K562 (cell line): ENCODE results near the gene POP7. TPM values are rescaled to one million over a fixed set of nuclear protein-coding genes. Genes with fewer than 3 reads are reported as not detected.
A peak's percentile ranks its signal among the peaks of the same experiment; 100 is the strongest.

Source experiments
- ATAC-seq: fragments of 200-7000 bp; cut with Tn5 transposase; 3 replicates; pipeline ENCODE4 v1.9.1; 2020; ENCODE audit warnings: moderate library complexity
- BruUV-seq: library from RNA; stranded (reverse); fragments of 400-500 nt; replicated peaks from 2 replicates; lab custom pipeline; 2021; lab: Mats Ljungman, UMichigan
- CTCF ChIA-PET: fragments of 300-600 bp; formaldehyde crosslinking; extraction: SDS; loops from one replicate; lab custom pipeline; 2021; ENCODE audit warnings: low intra/inter-chr PET ratio; lab: Yijun Ruan, JAX
- POLR2A ChIA-PET: fragments of 300-600, 350-650 bp; sonication (Branson Sonifier 250); formaldehyde crosslinking; extraction: SDS; loops from one replicate; lab custom pipeline; 2021; ENCODE audit warnings: antibody characterized with exemption, inconsistent platforms; lab: Yijun Ruan, JAX
- DNase-seq, 4 experiments: peaks; one replicate each; pipeline versions ENCODE4 v3.0.0 to v3.0.0-alpha.2; 2011 to 2018; ENCODE audit warnings: low spot score in 3 of 4, mixed read lengths in 3 of 4; ENCODE audit errors: extremely low read depth in 1 of 4
- FAIRE-seq: peaks from 2 replicates; lab custom pipeline; 2011; peaks lifted over from hg19 to GRCh38; lab: Jason Lieb, UNC
- H2AFZ ChIP-seq: 2 replicates; pipeline ENCODE4 v1.6.0; 2011; ENCODE audit warnings: low read depth, low read length, control low read depth, inconsistent platforms
- H3K27ac ChIP-seq: fragments of 200-600 bp; 3 replicates; pipeline ENCODE4 v1.8.0; 2011; ENCODE audit warnings: low read depth, mild to moderate bottlenecking, control low read depth, inconsistent platforms, low read length, moderate library complexity, mixed read lengths; ENCODE audit errors: extremely low read depth
- H3K27me3 ChIP-seq, 2 experiments: fragments of 300-600 bp in 1 of 2; 2 replicates in 1 of 2; 3 replicates in 1 of 2; pipeline versions ENCODE4 v1.6.0 to v1.8.0; 2011; ENCODE audit warnings: inconsistent platforms in 2 of 2, low read length in 2 of 2, mild to moderate bottlenecking in 1 of 2, mixed read lengths in 1 of 2, moderate library complexity in 1 of 2; ENCODE audit not compliant: control insufficient read depth in 2 of 2, insufficient read depth in 2 of 2
- H3K36me3 ChIP-seq: fragments of 300-600 bp; 3 replicates; pipeline ENCODE4 v1.8.0; 2011; ENCODE audit warnings: mild to moderate bottlenecking, low read length, inconsistent platforms; ENCODE audit not compliant: control insufficient read depth, insufficient read depth
- H3K4me1 ChIP-seq, 2 experiments: fragments of 200-600 bp in 1 of 2; replicated peaks in 1 of 2; 2 replicates in 1 of 2; 3 replicates in 1 of 2; pipeline versions ENCODE4 v1.5.1 to v1.8.0; 2011; ENCODE audit warnings: inconsistent platforms in 2 of 2, low read length in 2 of 2, mild to moderate bottlenecking in 1 of 2, mixed read lengths in 1 of 2, moderate library complexity in 1 of 2; ENCODE audit not compliant: control insufficient read depth in 2 of 2, insufficient read depth in 2 of 2
- H3K4me2 ChIP-seq: 2 replicates; pipeline ENCODE4 v1.6.1; 2011; ENCODE audit warnings: low read length, control low read depth, inconsistent platforms, mixed read lengths; ENCODE audit not compliant: insufficient read depth
- H3K4me3 ChIP-seq: fragments of 200-600 bp; sonication (generic), shearing (Covaris generic); 2 replicates; pipeline ENCODE4 v1.5.1; 2016; ENCODE audit warnings: control low read depth, inconsistent platforms
- H3K79me2 ChIP-seq: fragments of 200-600 bp; 3 replicates; pipeline ENCODE4 v1.8.0; 2011; ENCODE audit warnings: low read length, inconsistent platforms; ENCODE audit not compliant: control insufficient read depth, insufficient read depth
- H3K9ac ChIP-seq, 2 experiments: 2 replicates each; pipeline versions ENCODE4 v1.6.0 to v1.6.1; 2011; ENCODE audit warnings: low read depth in 2 of 2, low read length in 2 of 2, control low read depth in 1 of 2, inconsistent platforms in 1 of 2, mild to moderate bottlenecking in 1 of 2, mixed read lengths in 1 of 2; ENCODE audit not compliant: insufficient read depth in 1 of 2
- H3K9me1 ChIP-seq: one replicate; pipeline ENCODE4 v1.6.0; 2011; ENCODE audit warnings: inconsistent platforms, mild to moderate bottlenecking, low read length, moderate library complexity; ENCODE audit not compliant: control insufficient read depth, insufficient read depth
- H3K9me3 ChIP-seq: replicated peaks from 2 replicates; pipeline ENCODE4 v1.5.1; 2011; ENCODE audit warnings: low read depth, low read length, inconsistent platforms; ENCODE audit not compliant: control insufficient read depth, insufficient read depth
- H4K20me1 ChIP-seq: replicated peaks from 2 replicates; pipeline ENCODE4 v1.6.1; 2011; ENCODE audit warnings: low read length, inconsistent platforms, mixed read lengths; ENCODE audit not compliant: control insufficient read depth, insufficient read depth
- DIDO1 ChIP-seq: fragments of 450-650 bp; IDR thresholded peaks from 2 replicates; pipeline ENCODE4 v1.6.1; 2016; ENCODE audit warnings: low read depth, missing biosample characterization, missing genetic modification characterization
- DMBX1 ChIP-seq: fragments of 250-450 bp; sonication (Bioruptor Pico); IDR thresholded peaks from 2 replicates; pipeline ENCODE4 v1.8.0; 2022; ENCODE audit warnings: inconsistent platforms, mild to moderate bottlenecking, moderate library complexity, borderline replicate concordance
- EGR1 ChIP-seq: fragments of 450-650 bp; conservative IDR thresholded peaks from 2 replicates; pipeline ENCODE4 v1.6.1; 2017; ENCODE audit warnings: mild to moderate bottlenecking
- ETS2 ChIP-seq: IDR thresholded peaks from 2 replicates; pipeline ENCODE4 v1.6.1; 2016; ENCODE audit warnings: borderline replicate concordance, missing genetic modification characterization, mild to moderate bottlenecking, moderate library complexity, missing compliant biosample characterization; ENCODE audit not compliant: poor library complexity, severe bottlenecking
- FOSL1 ChIP-seq: fragments of 200-800 bp; sonication (Bioruptor generic); conservative IDR thresholded peaks from 2 replicates; pipeline ENCODE4 v1.6.1; 2016; ENCODE audit warnings: missing genetic modification characterization, missing compliant biosample characterization
- GABPA ChIP-seq: fragments of 200-800 bp; sonication (Bioruptor generic); conservative IDR thresholded peaks from 2 replicates; pipeline ENCODE4 v1.6.1; 2016; ENCODE audit warnings: low read depth, missing genetic modification characterization, missing compliant biosample characterization
- HMG20A ChIP-seq: fragments of 450-650 bp; formaldehyde crosslinking; conservative IDR thresholded peaks from 2 replicates; pipeline ENCODE4 v1.4.0; 2020; ENCODE audit warnings: mild to moderate bottlenecking, mixed read lengths
- JUND ChIP-seq, 2 experiments: IDR thresholded peaks; 2 replicates in 1 of 2; 3 replicates in 1 of 2; pipeline ENCODE4 v1.6.1; 2011; ENCODE audit warnings: borderline replicate concordance in 2 of 2, low read depth in 2 of 2, low read length in 2 of 2, improper control_type of control experiment in 1 of 2, missing biosample characterization in 1 of 2, missing genetic modification characterization in 1 of 2, missing genetic modification reagents in 1 of 2
- MTF1 ChIP-seq: fragments of 250-450 bp; sonication (Bioruptor Pico); IDR thresholded peaks from 2 replicates; pipeline ENCODE4 v1.9.0; 2021; ENCODE audit warnings: moderate library complexity, mild to moderate bottlenecking, inconsistent platforms, borderline replicate concordance
- NCOA6 ChIP-seq: fragments of 450-650 bp; IDR thresholded peaks from 2 replicates; pipeline ENCODE4 v1.6.1; 2017; ENCODE audit warnings: mild to moderate bottlenecking
- NR1H2 ChIP-seq: sonication (generic); formaldehyde crosslinking; IDR thresholded peaks from 2 replicates; pipeline ENCODE4 v1.4.0; 2020; ENCODE audit warnings: mild to moderate bottlenecking, missing genetic modification reagents
- PHTF2 ChIP-seq: fragments of 250-450 bp; sonication (Bioruptor Pico); IDR thresholded peaks from 2 replicates; pipeline ENCODE4 v1.5.0; 2021; ENCODE audit warnings: mild to moderate bottlenecking
- ZEB2 ChIP-seq: fragments of 450-650 bp; IDR thresholded peaks from 2 replicates; pipeline ENCODE4 v1.6.1; 2016
- ZNF445 ChIP-seq: fragments of 250-450 bp; sonication (Bioruptor Pico); IDR thresholded peaks from 2 replicates; pipeline ENCODE4 v1.4.0; 2020; ENCODE audit warnings: low read depth, mild to moderate bottlenecking, moderate library complexity
- WGBS: fragments of 100-300 bp; shearing (Covaris generic); methylation state at CpG from one replicate; pipeline ENCODE4 v1.1.6; 2016; ENCODE audit warnings: low coverage, mixed read lengths; ENCODE audit not compliant: insufficient coverage; ENCODE audit errors: missing lambda C conversion rate; 5-methylcytosine and 5-hydroxymethylcytosine counted together
- in situ Hi-C: fragments of 300-500 bp; cut with MboI; formaldehyde crosslinking; loops from 4 replicates; pipeline ENCODE4 v1.15.0; 2018; ENCODE audit warnings: inconsistent platforms, mixed read lengths
- intact Hi-C: fragments of 100-400 bp; cut with micrococcal nuclease; formaldehyde crosslinking; loops from 2 replicates; pipeline ENCODE4 v1.14.2; 2022
- polyA plus RNA-seq, 8 experiments: library from polyadenylated mRNA; depleted of rRNA in 4 of 8; stranded (reverse) in 5 of 8; unstranded in 3 of 8; fragments of >200 nt; fragmentation: Nextera tagmentation in 2 of 8; fragmentation: Illumina TruSeq in 1 of 8; extraction: Ambion mirVana in 2 of 8; extraction: Trizol in 1 of 8; gene quantifications; 2 replicates each; pipeline versions ENCODE4 v1.2.1 to v1.2.3, GENCODE V29; 2011 to 2014; ENCODE audit warnings: inconsistent platforms in 1 of 8, missing spikeins in 1 of 8
- total RNA-seq, 7 experiments: library from RNA; depleted of rRNA in 6 of 7; stranded (reverse); fragments of >200 nt in 6 of 7; fragmentation: Illumina TruSeq in 2 of 7; extraction: Trizol in 2 of 7; gene quantifications; 2 replicates each; pipeline versions ENCODE4 v1.2.1 to v1.2.3, GENCODE V29; 2011 to 2021; ENCODE audit warnings: low replicate concordance in 1 of 7
- TF ChIP-seq, protein P1 (sequence below): sonication (generic); formaldehyde crosslinking; IDR thresholded peaks from 2 replicates; pipeline ENCODE4 v1.8.1; 2023; ENCODE audit warnings: mild to moderate bottlenecking, missing genetic modification reagents
- TF ChIP-seq, protein P2 (sequence below): fragments of 450-650 bp; IDR thresholded peaks from 2 replicates; pipeline ENCODE4 v1.7.0; 2016; ENCODE audit warnings: borderline replicate concordance
- TF ChIP-seq, protein P3 (sequence below): fragments of 450-650 bp; IDR thresholded peaks from 2 replicates; pipeline ENCODE4 v1.6.1; 2018; ENCODE audit warnings: mild to moderate bottlenecking, low read depth; ENCODE audit not compliant: partially characterized antibody

Gene POP7
- total and polyA plus RNA-seq, 9 of the 15 experiments (the other 6 are each of a cell fraction or from before 2014, with no cell fraction given) = 11.5 to 163 (median 68.9) TPM

DNA sequence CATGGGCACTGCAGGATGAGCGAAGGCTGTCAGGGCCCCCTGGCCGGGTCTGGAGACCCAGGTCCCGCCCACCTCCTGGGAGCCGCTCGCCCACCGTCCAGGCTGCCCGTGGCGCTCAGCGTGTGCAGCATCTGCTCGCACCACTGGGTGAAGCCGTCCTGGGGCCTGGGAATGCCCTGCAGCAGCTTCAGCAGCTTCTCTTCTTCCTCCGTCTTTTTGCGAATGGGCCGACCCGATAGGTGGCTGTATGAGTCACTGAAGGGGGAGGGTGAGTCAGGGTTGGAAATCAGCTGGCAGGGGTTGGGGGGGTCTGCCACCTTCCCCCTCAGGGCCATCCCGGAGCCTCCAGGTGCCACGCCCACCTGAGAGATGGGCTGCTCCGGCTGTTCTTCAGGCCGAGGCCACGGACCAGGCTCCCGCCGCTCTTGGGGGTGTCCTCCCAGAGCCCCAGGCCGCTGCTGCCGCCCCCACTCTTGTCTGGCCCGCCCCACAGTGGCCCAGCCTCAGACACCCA is 23.6 kb upstream of the POP7 start:
- H3K27me3 ChIP-seq = no peaks in the 10 kb centered on the region
- H3K4me2 ChIP-seq = no peak overlapping the region
- no peak overlapping the region for H3K4me3 ChIP-seq
- no peaks in the 10 kb centered on the region for H3K9me3 ChIP-seq
- peaks cover 10% of the 10 kb centered on the region; the same call in 1 of the 3 replicates for H3K79me2 ChIP-seq
- POLR2A ChIA-PET = interaction anchor here (0.7 to 1.4 kb wide), 4 partner anchors 9 to 185 kb away, joined by 3 to 11 read pairs (median 3); partner anchors contain the start of genes FBXO24 and LRCH4
- WGBS = 71% methylated on average over 23 of the region's 25 CpGs
- BruUV-seq = no TSS peak
- H3K36me3 ChIP-seq = peaks cover 100% of the 10 kb centered on the region; the same call in 2 of the 3 replicates
- peaks cover 22% of the 10 kb centered on the region; the same call in 1 of the 2 replicates for H4K20me1 ChIP-seq
- in situ Hi-C loops = no loop called here
- intact Hi-C loops = no loop called here
- ATAC-seq = no peak
- DNase-seq = peak in 2 of 4 experiments; percentile 45 to 48
- H2AFZ ChIP-seq = no peak overlapping the region
- no peak overlapping the region for H3K27ac ChIP-seq
- H3K9me1 ChIP-seq = no peaks in the 10 kb centered on the region
- peaks cover 4 to 85% of the 10 kb centered on the region in 2 experiments; a peak in 4 of 5 replicates for H3K4me1 ChIP-seq
- CTCF ChIA-PET = interaction anchor here (0.6 kb wide), 1 partner anchor 51 kb away, joined by 4 read pairs; no protein-coding TSS in a partner anchor
- FAIRE-seq = no peak
- no peak overlapping the region for H3K9ac ChIP-seq
- TF ChIP-seq GABPA (tag) (no peak), EGR1 (peak; percentile 58), PHTF2 (CRISPR knock-in tag) (no peak), FOSL1 (tag) (peak; percentile 77), HMG20A (no peak), MTF1 (CRISPR knock-in tag) (no peak), ZNF445 (no peak), DIDO1 (tag) (no peak), ETS2 (tag) (no peak), NR1H2 (CRISPR knock-in tag) (no peak), DMBX1 (CRISPR knock-in tag) (no peak), NCOA6 (no peak), ZEB2 (no peak), JUND (IDR thresholded peaks at IDR 0.05; ENCODE audit: borderline replicate concordance, low read depth, low read length) (peak; percentile 75; the same call in 1 of the 2 replicates), JUND (tag; IDR thresholded peaks at IDR 0.05; ENCODE audit: borderline replicate concordance, low read depth, low read length) (no peak)
- TF ChIP-seq, protein P1, sequence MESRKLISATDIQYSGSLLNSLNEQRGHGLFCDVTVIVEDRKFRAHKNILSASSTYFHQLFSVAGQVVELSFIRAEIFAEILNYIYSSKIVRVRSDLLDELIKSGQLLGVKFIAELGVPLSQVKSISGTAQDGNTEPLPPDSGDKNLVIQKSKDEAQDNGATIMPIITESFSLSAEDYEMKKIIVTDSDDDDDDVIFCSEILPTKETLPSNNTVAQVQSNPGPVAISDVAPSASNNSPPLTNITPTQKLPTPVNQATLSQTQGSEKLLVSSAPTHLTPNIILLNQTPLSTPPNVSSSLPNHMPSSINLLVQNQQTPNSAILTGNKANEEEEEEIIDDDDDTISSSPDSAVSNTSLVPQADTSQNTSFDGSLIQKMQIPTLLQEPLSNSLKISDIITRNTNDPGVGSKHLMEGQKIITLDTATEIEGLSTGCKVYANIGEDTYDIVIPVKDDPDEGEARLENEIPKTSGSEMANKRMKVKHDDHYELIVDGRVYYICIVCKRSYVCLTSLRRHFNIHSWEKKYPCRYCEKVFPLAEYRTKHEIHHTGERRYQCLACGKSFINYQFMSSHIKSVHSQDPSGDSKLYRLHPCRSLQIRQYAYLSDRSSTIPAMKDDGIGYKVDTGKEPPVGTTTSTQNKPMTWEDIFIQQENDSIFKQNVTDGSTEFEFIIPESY = peak; percentile 38; the same call in 1 of the 2 replicates
- TF ChIP-seq, protein P2, sequence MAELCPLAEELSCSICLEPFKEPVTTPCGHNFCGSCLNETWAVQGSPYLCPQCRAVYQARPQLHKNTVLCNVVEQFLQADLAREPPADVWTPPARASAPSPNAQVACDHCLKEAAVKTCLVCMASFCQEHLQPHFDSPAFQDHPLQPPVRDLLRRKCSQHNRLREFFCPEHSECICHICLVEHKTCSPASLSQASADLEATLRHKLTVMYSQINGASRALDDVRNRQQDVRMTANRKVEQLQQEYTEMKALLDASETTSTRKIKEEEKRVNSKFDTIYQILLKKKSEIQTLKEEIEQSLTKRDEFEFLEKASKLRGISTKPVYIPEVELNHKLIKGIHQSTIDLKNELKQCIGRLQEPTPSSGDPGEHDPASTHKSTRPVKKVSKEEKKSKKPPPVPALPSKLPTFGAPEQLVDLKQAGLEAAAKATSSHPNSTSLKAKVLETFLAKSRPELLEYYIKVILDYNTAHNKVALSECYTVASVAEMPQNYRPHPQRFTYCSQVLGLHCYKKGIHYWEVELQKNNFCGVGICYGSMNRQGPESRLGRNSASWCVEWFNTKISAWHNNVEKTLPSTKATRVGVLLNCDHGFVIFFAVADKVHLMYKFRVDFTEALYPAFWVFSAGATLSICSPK = no peak
- TF ChIP-seq, protein P3, sequence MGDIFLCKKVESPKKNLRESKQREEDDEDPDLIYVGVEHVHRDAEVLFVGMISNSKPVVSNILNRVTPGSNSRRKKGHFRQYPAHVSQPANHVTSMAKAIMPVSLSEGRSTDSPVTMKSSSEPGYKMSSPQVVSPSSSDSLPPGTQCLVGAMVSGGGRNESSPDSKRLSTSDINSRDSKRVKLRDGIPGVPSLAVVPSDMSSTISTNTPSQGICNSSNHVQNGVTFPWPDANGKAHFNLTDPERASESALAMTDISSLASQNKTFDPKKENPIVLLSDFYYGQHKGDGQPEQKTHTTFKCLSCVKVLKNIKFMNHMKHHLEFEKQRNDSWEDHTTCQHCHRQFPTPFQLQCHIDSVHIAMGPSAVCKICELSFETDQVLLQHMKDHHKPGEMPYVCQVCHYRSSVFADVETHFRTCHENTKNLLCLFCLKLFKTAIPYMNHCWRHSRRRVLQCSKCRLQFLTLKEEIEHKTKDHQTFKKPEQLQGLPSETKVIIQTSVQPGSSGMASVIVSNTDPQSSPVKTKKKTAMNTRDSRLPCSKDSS = no peak
